Keratinocyte (primary cell): ENCODE data around the gene DPP8. TPM values are rescaled to one million over a fixed set of nuclear protein-coding genes. Genes with fewer than 3 reads are reported as not detected.

Experiments used
- DNase-seq: peaks from one replicate; pipeline ENCODE4 v3.0.0-alpha.2; 2011; ENCODE audit warnings: low read depth, missing footprints, low spot score
- FAIRE-seq: peaks from 2 replicates; lab custom pipeline; 2011; peaks lifted over from hg19 to GRCh38; lab: Jason Lieb, UNC
- H2AFZ ChIP-seq: 2 replicates; pipeline ENCODE4 v1.6.0; 2012; ENCODE audit warnings: low read length, control low read depth, inconsistent platforms; ENCODE audit not compliant: control insufficient read depth
- H3K27ac ChIP-seq: 2 replicates; pipeline ENCODE4 v1.5.1; 2011; ENCODE audit warnings: low read length; ENCODE audit not compliant: control insufficient read depth, insufficient read depth
- H3K27me3 ChIP-seq: 3 replicates; pipeline ENCODE4 v1.6.0; 2011; ENCODE audit warnings: low read length; ENCODE audit not compliant: control insufficient read depth, insufficient read depth; ENCODE audit errors: extremely low read depth
- H3K36me3 ChIP-seq, 2 experiments: 2 replicates in 1 of 2; 3 replicates in 1 of 2; pipeline ENCODE4 v1.5.1; 2011; ENCODE audit warnings: low read length in 2 of 2, mild to moderate bottlenecking in 1 of 2; ENCODE audit not compliant: control insufficient read depth in 2 of 2, insufficient read depth in 2 of 2; ENCODE audit errors: extremely low read depth in 1 of 2
- H3K4me1 ChIP-seq: 3 replicates; pipeline ENCODE4 v1.5.1; 2011; ENCODE audit warnings: low read length; ENCODE audit not compliant: control insufficient read depth, insufficient read depth; ENCODE audit errors: extremely low read depth
- H3K4me2 ChIP-seq: 3 replicates; pipeline ENCODE4 v1.6.0; 2011; ENCODE audit warnings: low read depth, low read length; ENCODE audit not compliant: control insufficient read depth, insufficient read depth; ENCODE audit errors: extremely low read depth
- H3K4me3 ChIP-seq, 3 experiments: fragments of 200-600 bp in 1 of 3; sonication (generic) in 1 of 3; 2 replicates in 2 of 3; 3 replicates in 1 of 3; pipeline ENCODE4 v1.5.1; 2011 to 2016; ENCODE audit warnings: low read length in 3 of 3, mild to moderate bottlenecking in 3 of 3, control low read depth in 2 of 3, inconsistent platforms in 1 of 3, low read depth in 1 of 3, mixed read lengths in 1 of 3, mixed run types in 1 of 3, moderate library complexity in 1 of 3; ENCODE audit not compliant: control insufficient read depth in 2 of 3, insufficient read depth in 2 of 3; ENCODE audit errors: extremely low read depth in 1 of 3
- H3K79me2 ChIP-seq: 2 replicates; pipeline ENCODE4 v1.6.0; 2012; ENCODE audit warnings: low read length; ENCODE audit not compliant: control insufficient read depth, insufficient read depth
- H3K9ac ChIP-seq: 3 replicates; pipeline ENCODE4 v1.6.0; 2011; ENCODE audit warnings: low read length; ENCODE audit not compliant: control insufficient read depth, insufficient read depth; ENCODE audit errors: extremely low read depth
- H3K9me1 ChIP-seq: 3 replicates; pipeline ENCODE4 v1.6.0; 2011; ENCODE audit warnings: low read length; ENCODE audit not compliant: control insufficient read depth, insufficient read depth; ENCODE audit errors: extremely low read depth
- H3K9me3 ChIP-seq: 2 replicates; pipeline ENCODE4 v1.5.1; 2012; ENCODE audit warnings: low read depth, low read length; ENCODE audit not compliant: control insufficient read depth
- H4K20me1 ChIP-seq: 3 replicates; pipeline ENCODE4 v1.6.0; 2011; ENCODE audit warnings: low read length; ENCODE audit not compliant: control insufficient read depth, insufficient read depth; ENCODE audit errors: extremely low read depth
- CTCF ChIP-seq, 3 experiments: IDR thresholded peaks in 1 of 3; conservative IDR thresholded peaks in 1 of 3; optimal IDR thresholded peaks in 1 of 3; 2 replicates in 2 of 3; 3 replicates in 1 of 3; pipeline versions ENCODE3 to v1.5.1; 2011; ENCODE audit warnings: low read length in 3 of 3, mild to moderate bottlenecking in 3 of 3, moderate library complexity in 2 of 3, control low read depth in 1 of 3, inconsistent platforms in 1 of 3; ENCODE audit not compliant: insufficient read depth in 2 of 3; ENCODE audit errors: extremely low read depth in 1 of 3
- EZH2 ChIP-seq: IDR thresholded peaks from one replicate; pipeline ENCODE4 v1.6.1; 2012; ENCODE audit warnings: inconsistent platforms, mild to moderate bottlenecking, low read length, moderate library complexity
- dilution Hi-C: fragments of 300-500 bp; cut with MboI; formaldehyde crosslinking; loops from one replicate; pipeline ENCODE4 v1.7.0; 2020; ENCODE audit warnings: low sequenced_read_pairs; ENCODE audit not compliant: extremely low pct_ligation_motif_present
- polyA plus RNA-seq, 5 experiments: library from polyadenylated mRNA; depleted of rRNA in 3 of 5; stranded (reverse) in 3 of 5; stranded (forward) in 1 of 5; unstranded in 1 of 5; fragments of >200 nt; gene quantifications; 1 replicate in 1 of 5; 2 replicates in 3 of 5; 3 replicates in 1 of 5; pipeline versions ENCODE4 v1.2.1 to v1.2.3, GENCODE V29; 2011 to 2012; ENCODE audit warnings: missing spikeins in 2 of 5, low read depth in 1 of 5, low replicate concordance in 1 of 5

Gene DPP8
- polyA plus RNA-seq, 1 donor (not counting 4 experiments of a cell fraction or from before 2014, with no cell fraction given): 21.6 TPM

DNA sequence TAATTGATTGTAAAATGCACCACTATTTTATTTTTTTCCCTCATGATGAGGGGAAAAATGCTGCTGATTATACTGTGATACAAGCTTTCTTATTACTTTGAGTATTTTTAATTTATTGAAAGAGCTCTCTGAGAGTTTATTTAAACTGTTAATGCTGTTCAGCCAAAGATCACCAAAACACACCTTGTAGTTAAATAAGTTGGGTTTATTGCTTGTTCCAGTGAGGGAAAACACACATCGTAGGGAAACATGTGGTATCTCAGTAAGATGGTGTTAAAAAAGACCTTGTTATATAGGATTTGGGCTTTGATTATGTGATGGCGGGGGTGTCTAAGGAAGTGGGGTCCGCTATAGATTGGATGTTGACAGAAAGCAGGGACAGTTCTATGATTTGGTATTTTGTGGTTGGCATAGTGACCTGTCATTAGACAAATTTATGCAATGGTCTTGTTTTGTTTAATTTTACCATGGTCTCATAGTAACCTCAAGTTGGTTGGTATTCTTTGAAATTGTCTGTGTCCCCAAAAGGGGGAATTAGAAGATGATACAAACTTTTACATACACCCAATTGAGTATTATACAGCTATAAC, 23.8 kb upstream of the DPP8 start:
- dilution Hi-C loops: no loop called here
- peaks cover 4% of the 10 kb centered on the region for H3K4me1 ChIP-seq
- H3K9me1 ChIP-seq: no peaks in the 10 kb centered on the region
- H3K27ac ChIP-seq: no peak overlapping the region
- peaks cover 82% of the 10 kb centered on the region for H3K79me2 ChIP-seq
- TF ChIP-seq EZH2: no peak
- no peak for TF ChIP-seq CTCF (optimal IDR thresholded peaks at IDR 0.05 in 1 of 3, IDR thresholded peaks at IDR 0.05 in 1 of 3, conservative IDR thresholded peaks at IDR 0.05 in 1 of 3; ENCODE audit: extremely low read depth in 1 of 3, insufficient read depth in 2 of 3, low read length in 3 of 3)
- no peak for FAIRE-seq
- no peak for DNase-seq
- no peak overlapping the region for H3K4me3 ChIP-seq
- no peak overlapping the region for H3K4me2 ChIP-seq
- H3K36me3 ChIP-seq: no peaks in the 10 kb centered on the region
- H4K20me1 ChIP-seq: no peaks in the 10 kb centered on the region
- no peak overlapping the region for H3K9ac ChIP-seq
- H3K9me3 ChIP-seq: no peaks in the 10 kb centered on the region
- no peak overlapping the region for H2AFZ ChIP-seq
- no peaks in the 10 kb centered on the region for H3K27me3 ChIP-seq

GRCh38 chr15:65540314-65540713, 22.8 kb upstream of the DPP8 start:
- TF ChIP-seq EZH2: no peak
- H3K27ac ChIP-seq: no peak overlapping the region
- DNase-seq: no peak
- H3K36me3 ChIP-seq: no peaks in the 10 kb centered on the region
- H3K4me1 ChIP-seq: peaks cover 5% of the 10 kb centered on the region
- no peaks in the 10 kb centered on the region for H3K9me1 ChIP-seq
- H3K79me2 ChIP-seq: peaks cover 85% of the 10 kb centered on the region
- H2AFZ ChIP-seq: no peak overlapping the region
- no peaks in the 10 kb centered on the region for H4K20me1 ChIP-seq
- dilution Hi-C loops: no loop called here
- no peak overlapping the region for H3K9ac ChIP-seq
- no peak for FAIRE-seq
- H3K27me3 ChIP-seq: no peaks in the 10 kb centered on the region
- no peaks in the 10 kb centered on the region for H3K9me3 ChIP-seq
- no peak overlapping the region for H3K4me2 ChIP-seq
- no peak overlapping the region for H3K4me3 ChIP-seq

GRCh38 chr15:65535192-65535591, 17.7 kb upstream of the DPP8 start:
- TF ChIP-seq CTCF (optimal IDR thresholded peaks at IDR 0.05 in 1 of 3, IDR thresholded peaks at IDR 0.05 in 1 of 3, conservative IDR thresholded peaks at IDR 0.05 in 1 of 3; ENCODE audit: extremely low read depth in 1 of 3, insufficient read depth in 2 of 3, low read length in 3 of 3) (no peak), EZH2 (no peak)
- Histone ChIP-seq H4K20me1 (peaks cover 4% of the 10 kb centered on the region), H3K4me3 (no peak overlapping the region), H3K9me3 (no peaks in the 10 kb centered on the region), H3K9ac (no peak overlapping the region), H2AFZ (no peak overlapping the region), H3K9me1 (peaks cover 2% of the 10 kb centered on the region), H3K4me1 (peaks cover 36% of the 10 kb centered on the region), H3K4me2 (no peak overlapping the region), H3K27me3 (no peaks in the 10 kb centered on the region), H3K36me3 (no peaks in the 10 kb centered on the region), H3K79me2 (peaks cover 89% of the 10 kb centered on the region), H3K27ac (no peak overlapping the region)
- dilution Hi-C loops: no loop called here
- no peak for FAIRE-seq
- DNase-seq: no peak
